Measurements from ENCODE around the gene NCCRP1.

NCCRP1 gene

GRCh38 chr19:39158646-39159260 is 38.0 kb upstream of the NCCRP1 start:
- Histone ChIP-seq H3K36me3 (ENCODE audit: control insufficient read depth, low read length) (no peaks in the 10 kb centered on the region), H3K9me2 (replicated peaks; ENCODE audit: control insufficient read depth, low read length) (no peaks in the 10 kb centered on the region), H4K20me1 (ENCODE audit: control insufficient read depth, insufficient read depth, low read depth, low read length) (no peaks in the 10 kb centered on the region), H3K4me2 (ENCODE audit: low read length) (no peak overlapping the region), H3F3A (ENCODE audit: control insufficient read depth, insufficient read depth) (no peaks in the 10 kb centered on the region), H3K27me3 (ENCODE audit: control insufficient read depth, low read length) (no peaks in the 10 kb centered on the region), H3K4me1 (ENCODE audit: control insufficient read depth, low read length) (no peaks in the 10 kb centered on the region), H3K79me2 (ENCODE audit: control insufficient read depth, low read length) (0 out of 2 replicates have a peak, but pooled peaks cover 5% of the 10 kb centered on the region), H3K4me3 (ENCODE audit: low read length) (no peak overlapping the region), H3K27ac (ENCODE audit: low read depth, low read length) (no peak overlapping the region), H3K9me3 (ENCODE audit: control insufficient read depth, insufficient read depth, low read length) (no peaks in the 10 kb centered on the region)
- TF ChIP-seq CTCF (IDR thresholded peaks at IDR 0.05; ENCODE audit: low read depth, low read length, poor library complexity, severe bottlenecking) = no peak
- no peak for TF ChIP-seq EZH2phosphoT487 (IDR thresholded peaks at IDR 0.05; ENCODE audit: borderline replicate concordance, low read length)

GRCh38 chr19:39160523-39160861 is 36.3 kb upstream of the NCCRP1 start:
- Histone ChIP-seq H3K27me3 (ENCODE audit: control insufficient read depth, low read length) (no peaks in the 10 kb centered on the region), H3K4me2 (ENCODE audit: low read length) (no peak overlapping the region), H3K36me3 (ENCODE audit: control insufficient read depth, low read length) (no peaks in the 10 kb centered on the region), H3K4me1 (ENCODE audit: control insufficient read depth, low read length) (no peaks in the 10 kb centered on the region), H3K4me3 (ENCODE audit: low read length) (no peak overlapping the region), H4K20me1 (ENCODE audit: control insufficient read depth, insufficient read depth, low read depth, low read length) (no peaks in the 10 kb centered on the region), H3K27ac (ENCODE audit: low read depth, low read length) (no peak overlapping the region), H3K9me3 (ENCODE audit: control insufficient read depth, insufficient read depth, low read length) (no peaks in the 10 kb centered on the region), H3K79me2 (ENCODE audit: control insufficient read depth, low read length) (0 out of 2 replicates have a peak, but pooled peaks cover 3% of the 10 kb centered on the region), H3F3A (ENCODE audit: control insufficient read depth, insufficient read depth) (no peaks in the 10 kb centered on the region), H3K9me2 (replicated peaks; ENCODE audit: control insufficient read depth, low read length) (no peaks in the 10 kb centered on the region)
- TF ChIP-seq EZH2phosphoT487 (IDR thresholded peaks at IDR 0.05; ENCODE audit: borderline replicate concordance, low read length) (no peak), CTCF (IDR thresholded peaks at IDR 0.05; ENCODE audit: low read depth, low read length, poor library complexity, severe bottlenecking) (no peak)

- Histone ChIP-seq H3K27me3 (ENCODE audit: control insufficient read depth, low read length) (no peaks in the 10 kb centered on the region), H3K4me1 (ENCODE audit: control insufficient read depth, low read length) (no peaks in the 10 kb centered on the region), H3K79me2 (ENCODE audit: control insufficient read depth, low read length) (0 out of 2 replicates have a peak, but pooled peaks cover 3% of the 10 kb centered on the region), H3K9me2 (replicated peaks; ENCODE audit: control insufficient read depth, low read length) (no peaks in the 10 kb centered on the region), H3K36me3 (ENCODE audit: control insufficient read depth, low read length) (no peaks in the 10 kb centered on the region), H3K4me3 (ENCODE audit: low read length) (no peak overlapping the region), H4K20me1 (ENCODE audit: control insufficient read depth, insufficient read depth, low read depth, low read length) (no peaks in the 10 kb centered on the region), H3K27ac (ENCODE audit: low read depth, low read length) (no peak overlapping the region), H3K9me3 (ENCODE audit: control insufficient read depth, insufficient read depth, low read length) (no peaks in the 10 kb centered on the region), H3K4me2 (ENCODE audit: low read length) (no peak overlapping the region), H3F3A (ENCODE audit: control insufficient read depth, insufficient read depth) (no peaks in the 10 kb centered on the region)
- TF ChIP-seq EZH2phosphoT487 (IDR thresholded peaks at IDR 0.05; ENCODE audit: borderline replicate concordance, low read length) (no peak), CTCF (IDR thresholded peaks at IDR 0.05; ENCODE audit: low read depth, low read length, poor library complexity, severe bottlenecking) (no peak)
These were observed 35.7 kb upstream of the NCCRP1 start for GRCh38 chr19:39160889-39161672.
